ENCODE measurements around the gene POLR2J.
"Not testable (repeated sequence)": the region's sequence is repeated elsewhere in the genome, so short reads cannot be mapped to it uniquely, and the experiment has no call there.

POLR2J gene

GRCh38 chr7:102479982-102480637, 1.4 kb upstream of the POLR2J start:
- not testable (repeated sequence) for H3K27ac ChIP-seq; H3K4me3 ChIP-seq (ENCODE audit: low read depth, low read length); H3K27me3 ChIP-seq (ENCODE audit: insufficient read depth, low read depth, severe bottlenecking); H3K36me3 ChIP-seq; H3K9me3 ChIP-seq (ENCODE audit: severe bottlenecking)
- 0 out of 2 replicates have a peak, but pooled peaks have one; percentile 30 for TF ChIP-seq CTCF (IDR thresholded peaks at IDR 0.05; ENCODE audit: low read depth, low read length)
- DNase-seq, result peak; percentile 82

GRCh38 chr7:102479209-102479584, 475 bp upstream of the POLR2J start:
- DNase-seq; H3K27me3 ChIP-seq (ENCODE audit: insufficient read depth, low read depth, severe bottlenecking); H3K36me3 ChIP-seq; H3K27ac ChIP-seq; H3K9me3 ChIP-seq (ENCODE audit: severe bottlenecking); H3K4me3 ChIP-seq (ENCODE audit: low read depth, low read length): not testable (repeated sequence)

- DNase-seq, result peak; percentile 1
- H3K36me3 ChIP-seq, result peaks cover 30% of the 10 kb centered on the region
- not testable (repeated sequence) for H3K9me3 ChIP-seq (ENCODE audit: severe bottlenecking); H3K27me3 ChIP-seq (ENCODE audit: insufficient read depth, low read depth, severe bottlenecking); H3K4me3 ChIP-seq (ENCODE audit: low read depth, low read length); H3K27ac ChIP-seq
These were observed 3.8 kb downstream of the POLR2J start for GRCh38 chr7:102474736-102475435.

- not testable (repeated sequence) for H3K27ac ChIP-seq; H3K4me3 ChIP-seq (ENCODE audit: low read depth, low read length); H3K9me3 ChIP-seq (ENCODE audit: severe bottlenecking); H3K27me3 ChIP-seq (ENCODE audit: insufficient read depth, low read depth, severe bottlenecking)
- peaks cover 36% of the 10 kb centered on the region for H3K36me3 ChIP-seq
- DNase-seq, result peak; percentile 2
These were observed 4.6 kb downstream of the POLR2J start for GRCh38 chr7:102474116-102474515.

GRCh38 chr7:102473271-102473991, 5.3 kb downstream of the POLR2J start:
- Histone ChIP-seq H3K4me3 (ENCODE audit: low read depth, low read length) (no peak overlapping the region), H3K27ac (no peak overlapping the region), H3K9me3 (ENCODE audit: severe bottlenecking) (no peaks in the 10 kb centered on the region), H3K36me3 (peaks cover 39% of the 10 kb centered on the region), H3K27me3 (ENCODE audit: insufficient read depth, low read depth, severe bottlenecking) (no peaks in the 10 kb centered on the region)
- no peak for TF ChIP-seq CTCF (IDR thresholded peaks at IDR 0.05; ENCODE audit: low read depth, low read length)
- DNase-seq, result peak; percentile 6

- peaks cover 45% of the 10 kb centered on the region for H3K36me3 ChIP-seq
- H3K27ac ChIP-seq, result no peak overlapping the region
- H3K4me3 ChIP-seq (ENCODE audit: low read depth, low read length), result no peak overlapping the region
- H3K9me3 ChIP-seq (ENCODE audit: severe bottlenecking), result no peaks in the 10 kb centered on the region
- DNase-seq, result peak; percentile 17
- no peaks in the 10 kb centered on the region for H3K27me3 ChIP-seq (ENCODE audit: insufficient read depth, low read depth, severe bottlenecking)
- TF ChIP-seq CTCF (IDR thresholded peaks at IDR 0.05; ENCODE audit: low read depth, low read length), result no peak
These were observed 6.3 kb downstream of the POLR2J start for GRCh38 chr7:102472126-102473041.

GRCh38 chr7:102471791-102472125, 7.0 kb downstream of the POLR2J start:
- peaks cover 47% of the 10 kb centered on the region for H3K36me3 ChIP-seq
- H3K27ac ChIP-seq, result no peak overlapping the region
- no peak for DNase-seq
- H3K27me3 ChIP-seq (ENCODE audit: insufficient read depth, low read depth, severe bottlenecking), result no peaks in the 10 kb centered on the region
- TF ChIP-seq CTCF (IDR thresholded peaks at IDR 0.05; ENCODE audit: low read depth, low read length), result no peak
- H3K9me3 ChIP-seq (ENCODE audit: severe bottlenecking), result no peaks in the 10 kb centered on the region
- no peak overlapping the region for H3K4me3 ChIP-seq (ENCODE audit: low read depth, low read length)
